Mammary epithelial cell (primary cell): Measurements from ENCODE around the gene GBX2.

Experiments used
- CTCF ChIP-seq, 2 donors: IDR thresholded peaks in 1 of 2; conservative IDR thresholded peaks in 1 of 2; 2 replicates each; pipeline ENCODE4 v1.5.1; 2011 to 2012; ENCODE audit warnings: inconsistent platforms in 2 of 2, low read length in 2 of 2, mild to moderate bottlenecking in 2 of 2, control low read depth in 1 of 2, low read depth in 1 of 2; ENCODE audit not compliant: insufficient read depth in 1 of 2; ENCODE audit errors: extremely low read depth in 1 of 2
- EZH2 ChIP-seq: IDR thresholded peaks from 2 replicates; pipeline ENCODE4 v1.6.1; 2012; ENCODE audit warnings: low read length, inconsistent platforms, borderline replicate concordance

- TF ChIP-seq CTCF (conservative IDR thresholded peaks at IDR 0.05 in 1 of 2, IDR thresholded peaks at IDR 0.05 in 1 of 2; ENCODE audit: extremely low read depth in 1 of 2, insufficient read depth in 1 of 2, low read depth in 1 of 2, low read length in 2 of 2): no peak
- TF ChIP-seq EZH2: no peak
Observed at GRCh38 chr2:236204953-236205352, 36.8 kb upstream of the GBX2 start.
